Activated CD4-positive, alpha-beta T cell treated with anti-CD3 and anti-CD28 coated beads for 48 hours (primary cell): Measurements from ENCODE around the gene VHLL.

Experiments used
- DNase-seq: peaks from one replicate; pipeline ENCODE4 v3.0.0-alpha.2; 2020

Gene VHLL

GRCh38 chr1:156249593-156249992 is 49.5 kb downstream of the VHLL start:
- no peak for DNase-seq
